Activated naive CD4-positive, alpha-beta T cell (primary cell): ENCODE data around the gene AIF1.
"Not testable (repeated sequence)": the region's sequence is repeated elsewhere in the genome, so short reads cannot be mapped to it uniquely, and the experiment has no call there.

ENCODE experiments used
- DNase-seq, 4 experiments: peaks; one replicate each; lab custom pipeline; 2025; lab: John Stamatoyannopoulos, UW

AIF1 gene

GRCh38 chr6:31580807-31581433 is 34.1 kb upstream of the AIF1 start:
- DNase-seq: peak; percentile 76 to 92 (median 86)

- no peak for DNase-seq
Measured at GRCh38 chr6:31581434-31582229, 33.4 kb upstream of the AIF1 start.

GRCh38 chr6:31582230-31582643 is 32.8 kb upstream of the AIF1 start, which contains the start of gene LTB:
TSS of gene LTB (minus strand) at chr6:31582424. CDS start at chr6:31582417, 7 bp downstream.
- peak in 2 of 4 experiments; percentile 66 to 69 for DNase-seq

- DNase-seq: no peak
Measured at GRCh38 chr6:31585491-31585890, 29.5 kb upstream of the AIF1 start.

GRCh38 chr6:31586008-31586407 is 29.0 kb upstream of the AIF1 start, which contains the start of gene LST1:
TSS of gene LST1 (plus strand) at chr6:31586277. CDS start at chr6:31587300, 1,023 bp downstream.
- no peak for DNase-seq

- DNase-seq: no peak
Measured at GRCh38 chr6:31586599-31587281, 28.3 kb upstream of the AIF1 start.

- no peak for DNase-seq
Measured at GRCh38 chr6:31587791-31588777, 26.9 kb upstream of the AIF1 start.

GRCh38 chr6:31588871-31589650 is 26.0 kb upstream of the AIF1 start:
- no peak for DNase-seq

GRCh38 chr6:31590691-31591090 is 24.3 kb upstream of the AIF1 start:
- DNase-seq: not testable (repeated sequence)

GRCh38 chr6:31592396-31592771 is 22.6 kb upstream of the AIF1 start:
- no peak for DNase-seq

- peak in 1 of 4 experiments; percentile 14 for DNase-seq
Measured at GRCh38 chr6:31597006-31597405, 18.0 kb upstream of the AIF1 start.

- DNase-seq: no peak
Measured at GRCh38 chr6:31607317-31607716, 7.7 kb upstream of the AIF1 start.

- DNase-seq: no peak
Measured at GRCh38 chr6:31609519-31610406, 5.3 kb upstream of the AIF1 start.

GRCh38 chr6:31610968-31611367 is 4.1 kb upstream of the AIF1 start:
- DNase-seq: no peak

- no peak for DNase-seq
Measured at GRCh38 chr6:31614075-31614619, 887 bp upstream of the AIF1 start.

- DNase-seq: peak in 2 of 4 experiments; percentile 9 to 15
Measured at GRCh38 chr6:31615748-31616147, 714 bp downstream of the AIF1 start.

GRCh38 chr6:31617010-31617409 is 2.0 kb downstream of the AIF1 start:
- DNase-seq: no peak

GRCh38 chr6:31619805-31620585 is 5.0 kb downstream of the AIF1 start:
- DNase-seq: peak; percentile 98 to 99 (median 98)
